HG02943 (cell line): Measurements from ENCODE around the gene PTPRM.

Experiments used
- ATAC-seq: cut with Tn5 transposase; IDR thresholded peaks from one replicate; pipeline ENCODE4 v1.9.1; 2021; ENCODE audit warnings: mild to moderate bottlenecking, low read depth, moderate library complexity; ENCODE audit not compliant: unreplicated experiment

PTPRM gene

GRCh38 chr18:8286303-8286702, 719.2 kb downstream of the PTPRM start:
- ATAC-seq: no peak

- ATAC-seq: no peak
Observed at GRCh38 chr18:8287196-8287885, 720.2 kb downstream of the PTPRM start.

- ATAC-seq: no peak
Observed at GRCh38 chr18:8288472-8289195, 721.5 kb downstream of the PTPRM start.

GRCh38 chr18:8290435-8290834, 723.3 kb downstream of the PTPRM start:
- ATAC-seq: no peak

GRCh38 chr18:8290913-8291312, 723.8 kb downstream of the PTPRM start:
- ATAC-seq: no peak

- ATAC-seq: no peak
Observed at GRCh38 chr18:8293184-8293583, 726.1 kb downstream of the PTPRM start.

GRCh38 chr18:8296886-8297616, 729.9 kb downstream of the PTPRM start:
- ATAC-seq: no peak

- no peak for ATAC-seq
Observed at GRCh38 chr18:8298186-8298585, 731.1 kb downstream of the PTPRM start.

GRCh38 chr18:8299054-8299980, 732.2 kb downstream of the PTPRM start:
- ATAC-seq: no peak

GRCh38 chr18:8300751-8301410, 733.8 kb downstream of the PTPRM start:
- no peak for ATAC-seq

- ATAC-seq: no peak
Observed at GRCh38 chr18:8301427-8302172, 734.5 kb downstream of the PTPRM start.

- no peak for ATAC-seq
Observed at GRCh38 chr18:8303151-8303755, 736.1 kb downstream of the PTPRM start.

GRCh38 chr18:8307960-8308359, 740.8 kb downstream of the PTPRM start:
- no peak for ATAC-seq

- ATAC-seq: no peak
Observed at GRCh38 chr18:8313043-8313442, 745.9 kb downstream of the PTPRM start.

- ATAC-seq: no peak
Observed at GRCh38 chr18:8314124-8314523, 747.0 kb downstream of the PTPRM start.

GRCh38 chr18:8319798-8320489, 752.8 kb downstream of the PTPRM start:
- ATAC-seq: no peak

- ATAC-seq: no peak
Observed at GRCh38 chr18:8322486-8322885, 755.4 kb downstream of the PTPRM start.

GRCh38 chr18:8324343-8325065, 757.4 kb downstream of the PTPRM start:
- no peak for ATAC-seq
